DLD1 (cell line): ENCODE results near the gene DVL1.

Experiments
- in situ Hi-C: cut with HindIII; loops from 2 replicates; pipeline ENCODE4 v1.10.0; 2017; ENCODE audit warnings: low sequenced_read_pairs

Gene DVL1

DNA sequence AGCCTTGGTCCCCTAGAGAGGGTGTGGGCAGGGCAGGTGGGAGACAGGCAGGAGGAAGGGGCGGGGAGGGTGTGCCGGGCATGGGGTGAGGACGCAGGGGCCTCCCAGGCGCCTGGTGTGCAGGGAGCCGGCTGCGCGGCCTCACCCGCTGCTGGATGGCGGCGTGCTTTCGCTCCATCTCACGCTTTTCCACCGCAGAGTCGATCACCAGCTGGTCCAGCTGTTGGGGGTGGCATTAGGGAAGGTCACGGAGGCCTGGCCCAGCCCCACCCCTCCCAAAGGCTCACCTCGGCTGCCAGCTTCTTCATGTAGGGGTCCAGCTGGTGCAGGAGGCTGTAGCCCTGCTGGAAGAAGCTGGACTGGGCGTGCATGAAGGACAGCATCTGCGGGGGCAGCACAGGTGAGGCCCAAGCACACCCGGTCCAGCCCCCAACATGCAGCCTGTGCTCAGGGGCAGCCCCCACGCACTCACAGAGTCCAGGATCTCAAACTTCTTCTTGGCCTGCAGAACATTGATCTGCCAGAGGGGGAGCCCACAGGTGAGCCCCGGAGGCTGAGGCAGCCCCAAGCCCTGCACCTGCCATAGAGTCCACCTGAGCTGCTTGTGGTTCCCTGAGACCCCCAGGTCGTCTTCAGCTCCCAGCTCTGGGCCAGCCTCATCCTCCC, 49.4 kb downstream of the DVL1 start:
- in situ Hi-C loops, result no loop called here

DNA sequence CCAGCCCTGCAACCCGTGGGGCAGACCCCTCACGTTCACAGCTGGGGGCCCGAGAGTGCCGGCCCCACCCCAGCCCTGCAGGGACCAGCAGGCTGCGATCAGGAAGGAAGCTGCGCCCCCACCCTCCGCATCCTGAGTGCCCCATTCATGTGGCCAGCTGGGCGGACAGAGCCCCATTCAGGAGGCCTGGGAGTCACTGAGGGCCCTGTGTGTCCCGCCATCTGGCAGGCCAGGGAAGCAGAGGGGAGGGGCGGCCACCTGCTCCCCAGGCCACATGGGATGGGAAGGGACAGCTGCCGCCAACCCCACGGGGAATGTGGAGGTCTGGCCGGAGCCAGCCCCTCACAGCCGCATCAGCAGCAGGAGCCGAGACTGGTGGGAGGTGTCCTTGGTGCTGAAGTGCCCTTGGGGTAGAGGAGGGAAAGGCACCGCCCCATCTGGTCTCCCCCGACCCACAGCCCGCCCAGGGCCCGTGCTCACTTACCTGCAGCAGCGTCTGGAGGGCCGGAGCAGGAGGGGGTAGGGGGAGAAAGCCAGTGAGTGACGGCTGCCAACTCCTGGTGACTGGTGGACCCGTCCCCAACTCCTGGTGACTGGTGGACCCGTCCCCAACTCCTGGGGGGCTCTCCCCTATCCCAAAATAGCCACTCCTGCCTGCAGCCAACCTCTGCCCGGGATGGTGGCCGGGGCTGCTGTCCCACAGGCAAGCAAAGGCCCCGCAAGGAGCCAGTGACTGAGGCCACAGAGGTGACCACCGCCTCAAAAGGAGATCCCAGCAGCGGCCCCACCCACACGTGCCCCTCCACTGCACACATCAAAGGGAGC, 50.1 kb downstream of the DVL1 start:
- in situ Hi-C loops, result no loop called here

DNA sequence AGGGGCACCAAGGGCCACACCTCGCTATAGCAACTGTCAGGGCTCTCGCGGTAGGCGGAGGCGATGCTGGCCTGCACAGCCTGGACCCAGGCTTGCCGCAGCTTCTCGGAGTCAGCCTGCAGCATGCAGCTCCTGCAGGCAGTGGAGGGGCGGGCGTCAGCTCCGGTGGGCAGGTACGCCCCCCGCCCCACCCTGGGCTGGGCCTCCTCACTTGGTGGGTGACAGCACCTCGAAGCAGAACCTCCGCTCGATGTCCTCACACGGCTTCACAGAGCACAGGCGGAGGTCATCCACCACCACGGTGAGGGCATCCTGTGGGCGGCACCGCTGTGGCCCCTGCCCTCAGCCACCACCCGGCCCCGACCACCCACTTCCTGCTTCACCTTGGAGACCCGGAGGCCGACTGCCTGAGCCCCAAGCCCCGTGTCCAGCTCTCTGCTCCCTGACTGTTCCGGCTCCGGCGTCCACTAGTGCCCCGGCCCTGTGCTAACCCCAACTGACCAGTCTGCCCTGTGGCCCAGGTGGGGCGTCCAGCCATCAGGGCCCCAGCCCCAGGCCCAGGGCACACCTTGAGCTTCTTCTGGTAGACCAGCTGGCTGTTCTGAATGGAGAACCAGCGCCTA, 51.3 kb downstream of the DVL1 start:
- in situ Hi-C loops, result no loop called here

- in situ Hi-C loops, result no loop called here
These were observed 52.9 kb downstream of the DVL1 start for GRCh38 chr1:1296070-1297061.

DNA sequence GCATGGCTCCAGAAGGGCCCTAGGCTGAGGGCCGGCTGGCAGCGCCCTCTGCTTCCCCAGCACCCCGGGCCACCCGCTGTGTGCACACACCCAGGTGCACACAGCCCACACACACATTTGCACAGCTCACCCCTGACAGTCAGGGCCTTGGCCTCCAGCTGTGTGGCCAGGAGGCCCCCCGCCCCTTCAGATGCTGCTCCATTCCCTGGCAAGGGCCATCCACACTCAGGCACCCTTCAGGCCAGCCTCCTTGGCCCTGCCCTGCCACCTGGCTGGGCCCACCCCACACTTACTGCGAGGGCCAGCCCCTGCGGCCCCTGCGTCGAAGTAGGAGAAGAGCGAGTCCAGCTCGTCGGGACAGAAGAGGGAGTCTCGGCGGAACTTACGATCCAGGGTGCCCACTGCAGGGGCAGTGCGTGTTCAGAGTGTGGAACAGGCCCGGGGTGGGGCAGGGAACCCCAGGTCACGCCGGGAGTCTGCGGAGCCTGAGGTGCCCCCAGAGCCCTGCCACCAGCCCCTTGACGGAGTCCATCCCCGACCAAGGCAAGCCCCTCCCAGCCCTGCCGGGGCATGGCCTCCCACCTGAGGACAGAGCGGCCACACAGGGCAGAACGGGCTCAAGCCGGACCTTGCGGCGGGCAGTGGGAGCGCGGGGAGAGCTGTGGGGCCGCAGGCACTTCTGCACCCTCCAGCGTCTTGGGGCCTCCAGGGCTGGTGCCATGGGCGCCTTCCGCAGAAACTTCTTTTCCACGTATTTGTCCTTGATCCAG, 53.9 kb downstream of the DVL1 start:
- in situ Hi-C loops, result no loop called here

GRCh38 chr1:1294250-1294890, 54.8 kb downstream of the DVL1 start:
- in situ Hi-C loops, result no loop called here

DNA sequence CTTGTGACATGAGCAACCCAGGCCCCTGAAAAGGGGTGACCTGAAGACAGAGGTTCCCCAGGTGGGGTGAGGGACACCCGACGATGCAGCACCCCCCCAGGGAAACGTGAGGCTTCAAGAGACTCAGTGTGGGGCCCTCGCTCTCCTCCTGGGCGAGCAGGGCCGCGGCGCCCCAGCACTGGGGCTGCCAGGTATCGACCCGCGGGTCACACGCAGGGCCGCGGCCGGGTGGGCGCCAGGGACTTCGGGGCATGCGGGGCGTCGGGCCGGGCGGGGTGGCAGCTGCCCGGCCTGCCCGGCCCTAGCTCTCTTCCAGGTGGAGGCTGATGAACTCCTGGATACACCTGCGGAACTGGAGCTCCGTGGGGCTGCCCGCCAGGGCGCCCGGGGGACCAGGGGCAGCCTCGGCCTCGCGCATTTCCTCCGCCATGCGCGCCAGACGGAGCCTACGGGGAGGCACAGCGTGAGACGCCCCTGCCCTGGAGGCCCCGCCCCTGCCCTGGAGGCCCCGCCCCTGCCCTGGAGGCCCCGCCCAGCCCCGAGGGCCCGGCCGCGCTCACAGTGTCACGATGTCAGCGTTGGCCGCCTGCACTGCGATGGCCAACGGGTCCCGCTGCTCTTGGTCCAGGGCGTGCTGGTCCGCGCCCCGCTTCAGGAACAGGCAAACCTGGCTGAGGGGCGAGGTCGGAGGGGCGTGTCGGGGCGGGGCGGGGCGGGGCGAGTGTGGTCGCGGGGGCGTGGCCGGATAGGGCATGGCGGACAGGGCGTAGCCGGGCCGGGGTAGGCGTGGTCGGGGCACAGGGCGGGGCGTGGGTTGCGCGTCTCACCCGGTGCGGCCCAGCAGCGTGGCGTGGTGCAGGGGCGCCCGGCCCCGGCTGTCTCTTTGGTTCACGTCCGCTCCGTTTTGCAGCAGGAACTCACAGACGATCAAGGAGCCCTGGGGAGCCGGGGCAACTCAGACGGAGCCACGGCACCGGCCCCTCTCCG, 55.7 kb downstream of the DVL1 start:
- in situ Hi-C loops, result no loop called here

GRCh38 chr1:1292851-1293250, 56.4 kb downstream of the DVL1 start:
- in situ Hi-C loops, result no loop called here

DNA sequence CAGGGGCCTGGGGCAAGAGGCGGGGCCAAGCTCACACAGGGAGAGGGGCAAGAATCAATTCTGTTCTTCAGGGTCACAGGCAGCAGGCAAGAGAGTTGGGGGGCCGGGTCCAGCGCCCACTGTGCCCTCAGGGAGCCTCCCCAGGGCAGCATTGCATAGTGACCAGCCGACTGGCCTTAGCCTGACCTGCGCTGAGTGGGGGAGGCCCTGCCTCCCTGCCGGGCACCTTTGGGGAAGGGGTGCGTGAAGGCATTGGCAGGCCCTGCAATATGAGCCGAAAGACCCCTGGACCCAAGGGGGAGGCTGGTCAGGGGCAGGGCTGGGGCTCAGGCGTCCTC, 56.8 kb downstream of the DVL1 start:
- in situ Hi-C loops, result no loop called here

- in situ Hi-C loops, result no loop called here
These were observed 57.4 kb downstream of the DVL1 start for GRCh38 chr1:1291548-1292441.

GRCh38 chr1:1291023-1291528, 58.1 kb downstream of the DVL1 start:
- in situ Hi-C loops, result no loop called here

DNA sequence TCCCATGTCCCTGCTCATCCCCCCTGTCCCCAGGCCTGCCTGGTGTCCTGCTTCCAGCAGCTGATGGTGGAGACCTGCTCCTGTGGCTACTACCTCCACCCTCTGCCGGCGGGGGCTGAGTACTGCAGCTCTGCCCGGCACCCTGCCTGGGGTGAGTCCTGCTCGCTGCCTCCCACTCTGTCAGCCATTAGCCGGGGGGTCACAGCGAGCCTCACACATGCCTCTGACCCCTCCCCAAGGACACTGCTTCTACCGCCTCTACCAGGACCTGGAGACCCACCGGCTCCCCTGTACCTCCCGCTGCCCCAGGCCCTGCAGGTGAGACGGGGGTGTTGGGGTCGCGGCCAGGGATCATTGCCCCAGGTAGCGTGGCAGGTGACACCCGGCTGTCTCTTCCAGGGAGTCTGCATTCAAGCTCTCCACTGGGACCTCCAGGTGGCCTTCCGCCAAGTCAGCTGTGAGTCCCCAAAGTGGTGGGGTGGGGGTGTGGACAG, 58.9 kb downstream of the DVL1 start:
- in situ Hi-C loops, result no loop called here

DNA sequence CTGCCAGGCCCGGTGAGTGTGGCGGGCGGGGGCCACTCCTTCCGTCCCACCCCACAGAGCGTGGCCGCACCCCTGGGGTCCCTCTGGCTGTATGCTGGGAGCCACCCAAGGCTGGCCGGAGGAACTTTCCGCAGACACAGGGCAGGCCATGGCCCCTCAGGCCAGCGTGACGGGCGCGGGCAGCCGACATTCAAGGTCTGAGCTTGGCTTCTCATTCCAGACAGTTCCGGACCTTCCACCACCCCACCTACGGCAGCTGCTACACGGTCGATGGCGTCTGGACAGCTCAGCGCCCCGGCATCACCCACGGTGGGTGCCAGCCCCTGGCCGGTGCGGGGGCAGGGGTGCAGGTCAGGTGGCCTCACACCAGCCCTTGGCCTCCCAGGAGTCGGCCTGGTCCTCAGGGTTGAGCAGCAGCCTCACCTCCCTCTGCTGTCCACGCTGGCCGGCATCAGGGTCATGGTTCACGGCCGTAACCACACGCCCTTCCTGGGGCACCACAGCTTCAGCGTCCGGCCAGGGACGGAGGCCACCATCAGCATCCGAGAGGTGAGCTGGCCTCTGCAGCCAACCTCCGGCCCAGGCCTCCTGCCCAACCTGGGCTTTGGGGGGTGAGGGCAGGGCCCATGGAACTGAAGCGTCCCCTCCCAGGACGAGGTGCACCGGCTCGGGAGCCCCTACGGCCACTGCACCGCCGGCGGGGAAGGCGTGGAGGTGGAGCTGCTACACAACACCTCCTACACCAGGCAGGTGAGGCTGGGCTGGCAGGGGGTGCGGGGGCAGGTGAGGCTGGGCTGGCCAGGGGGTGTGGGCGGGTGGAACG, 61.7 kb downstream of the DVL1 start:
- in situ Hi-C loops, result no loop called here

- in situ Hi-C loops, result no loop called here
These were observed 62.6 kb downstream of the DVL1 start for GRCh38 chr1:1286313-1287261.

DNA sequence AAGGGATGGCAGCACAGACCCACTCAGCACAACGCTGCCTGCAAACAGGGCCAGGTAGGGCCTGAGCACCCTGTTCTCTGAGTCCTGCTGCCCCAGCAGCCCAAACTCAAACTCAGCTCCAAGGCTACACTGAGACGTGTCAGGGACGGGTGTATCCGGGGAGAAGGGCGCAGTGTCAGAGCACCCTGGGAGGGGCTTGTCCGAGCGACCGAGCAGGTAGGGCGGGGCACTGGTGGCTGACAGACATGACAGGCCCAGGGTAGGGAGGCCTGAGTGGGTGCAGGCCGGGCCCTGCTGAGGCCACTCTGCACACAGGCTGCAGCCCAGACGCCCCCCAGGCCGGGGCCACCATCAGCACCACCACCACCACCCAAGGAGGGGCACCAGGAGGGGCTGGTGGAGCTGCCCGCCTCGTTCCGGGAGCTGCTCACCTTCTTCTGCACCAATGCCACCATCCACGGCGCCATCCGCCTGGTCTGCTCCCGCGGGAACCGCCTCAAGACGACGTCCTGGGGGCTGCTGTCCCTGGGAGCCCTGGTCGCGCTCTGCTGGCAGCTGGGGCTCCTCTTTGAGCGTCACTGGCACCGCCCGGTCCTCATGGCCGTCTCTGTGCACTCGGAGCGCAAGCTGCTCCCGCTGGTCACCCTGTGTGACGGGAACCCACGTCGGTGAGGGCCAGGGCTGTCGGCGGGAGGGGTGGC, 63.5 kb downstream of the DVL1 start:
- in situ Hi-C loops, result no loop called here
